Smooth muscle cell (in vitro differentiated cells): ENCODE results near the gene LMO7. TPM values are rescaled to one million over a fixed set of nuclear protein-coding genes. Genes with fewer than 3 reads are reported as not detected.

Experiments used
- DNase-seq: peaks from one replicate; lab custom pipeline; 2025; ENCODE audit not compliant: unreplicated experiment; lab: John Stamatoyannopoulos, UW
- H2AFZ ChIP-seq: fragments of 200-600 bp; sonication (generic); 2 replicates; pipeline ENCODE4 v1.6.0; 2016; ENCODE audit warnings: antibody characterized with exemption, low read depth, mild to moderate bottlenecking
- H3F3A ChIP-seq: fragments of 200-600 bp; sonication (generic); 2 replicates; pipeline ENCODE4 v1.6.0; 2017; ENCODE audit warnings: antibody characterized with exemption, low read depth
- H3K27ac ChIP-seq: fragments of 200-600 bp; sonication (generic); 2 replicates; pipeline ENCODE4 v1.5.1; 2016; ENCODE audit warnings: low read depth, mild to moderate bottlenecking
- H3K27me3 ChIP-seq: fragments of 200-600 bp; sonication (generic); 2 replicates; pipeline ENCODE4 v1.6.1; 2016; ENCODE audit warnings: low read depth, mild to moderate bottlenecking
- H3K36me3 ChIP-seq: fragments of 200-600 bp; sonication (generic); 2 replicates; pipeline ENCODE4 v1.5.1; 2016; ENCODE audit warnings: low read depth
- H3K4me1 ChIP-seq: fragments of 200-600 bp; sonication (generic); 2 replicates; pipeline ENCODE4 v1.5.1; 2016; ENCODE audit warnings: low read depth
- H3K4me2 ChIP-seq: fragments of 200-600 bp; sonication (generic); 2 replicates; pipeline ENCODE4 v1.6.0; 2016; ENCODE audit warnings: mild to moderate bottlenecking
- H3K4me3 ChIP-seq: fragments of 200-600 bp; sonication (generic); 2 replicates; pipeline ENCODE4 v1.5.1; 2016; ENCODE audit warnings: mild to moderate bottlenecking
- H3K79me2 ChIP-seq: fragments of 200-600 bp; sonication (generic); 2 replicates; pipeline ENCODE4 v1.6.0; 2016; ENCODE audit warnings: low read depth, mild to moderate bottlenecking
- H3K9ac ChIP-seq: fragments of 200-600 bp; sonication (generic); 2 replicates; pipeline ENCODE4 v1.6.0; 2016; ENCODE audit warnings: low read depth
- H3K9me3 ChIP-seq: fragments of 200-600 bp; sonication (generic); replicated peaks from 2 replicates; pipeline ENCODE4 v1.5.1; 2016; ENCODE audit warnings: low read depth
- H4K20me1 ChIP-seq: fragments of 200-600 bp; sonication (generic); 2 replicates; pipeline ENCODE4 v1.6.0; 2016; ENCODE audit warnings: low read depth
- WGBS: methylation state at CpG from one replicate; pipeline ENCODE4 v1.1.7; 2016; ENCODE audit warnings: low lambda C conversion rate; 5-methylcytosine and 5-hydroxymethylcytosine counted together
- polyA plus RNA-seq: library from polyadenylated mRNA; unstranded; fragments of >200 nt; fragmentation: Nextera tagmentation; extraction: Ambion mirVana; gene quantifications from 2 replicates; pipeline ENCODE4 v1.2.1, GENCODE V29; 2016
- total RNA-seq: library from RNA; depleted of rRNA; stranded (reverse); fragments of >200 nt; gene quantifications from 2 replicates; pipeline ENCODE4 v1.2.3, GENCODE V29; 2014
- TF ChIP-seq, protein P1 (sequence below): fragments of 200-600 bp; sonication (generic); IDR thresholded peaks from 2 replicates; pipeline ENCODE4 v1.5.1; 2017; ENCODE audit warnings: borderline replicate concordance, mild to moderate bottlenecking, antibody characterized with exemption; ENCODE audit not compliant: insufficient read depth, poor library complexity, severe bottlenecking

LMO7 gene
- total and polyA plus RNA-seq, 2 experiments from 2014 or later, result 157 to 213 TPM

GRCh38 chr13:75802161-75802560 is 166.0 kb downstream of the LMO7 start:
- Histone ChIP-seq H3K9ac (no peak overlapping the region), H4K20me1 (peaks cover 89% of the 10 kb centered on the region), H2AFZ (no peak overlapping the region), H3K79me2 (no peaks in the 10 kb centered on the region), H3K4me2 (no peak overlapping the region), H3K36me3 (peaks cover 33% of the 10 kb centered on the region), H3F3A (peaks cover 8% of the 10 kb centered on the region), H3K27ac (peak overlapping the region; percentile 5), H3K9me3 (no peaks in the 10 kb centered on the region), H3K4me3 (no peak overlapping the region), H3K27me3 (no peaks in the 10 kb centered on the region), H3K4me1 (no peaks in the 10 kb centered on the region)
- DNase-seq, result no peak
- 68% methylated on average over 5 of the region's 5 CpGs for WGBS
- TF ChIP-seq, protein P1, sequence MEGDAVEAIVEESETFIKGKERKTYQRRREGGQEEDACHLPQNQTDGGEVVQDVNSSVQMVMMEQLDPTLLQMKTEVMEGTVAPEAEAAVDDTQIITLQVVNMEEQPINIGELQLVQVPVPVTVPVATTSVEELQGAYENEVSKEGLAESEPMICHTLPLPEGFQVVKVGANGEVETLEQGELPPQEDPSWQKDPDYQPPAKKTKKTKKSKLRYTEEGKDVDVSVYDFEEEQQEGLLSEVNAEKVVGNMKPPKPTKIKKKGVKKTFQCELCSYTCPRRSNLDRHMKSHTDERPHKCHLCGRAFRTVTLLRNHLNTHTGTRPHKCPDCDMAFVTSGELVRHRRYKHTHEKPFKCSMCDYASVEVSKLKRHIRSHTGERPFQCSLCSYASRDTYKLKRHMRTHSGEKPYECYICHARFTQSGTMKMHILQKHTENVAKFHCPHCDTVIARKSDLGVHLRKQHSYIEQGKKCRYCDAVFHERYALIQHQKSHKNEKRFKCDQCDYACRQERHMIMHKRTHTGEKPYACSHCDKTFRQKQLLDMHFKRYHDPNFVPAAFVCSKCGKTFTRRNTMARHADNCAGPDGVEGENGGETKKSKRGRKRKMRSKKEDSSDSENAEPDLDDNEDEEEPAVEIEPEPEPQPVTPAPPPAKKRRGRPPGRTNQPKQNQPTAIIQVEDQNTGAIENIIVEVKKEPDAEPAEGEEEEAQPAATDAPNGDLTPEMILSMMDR, result no peak

- TF ChIP-seq, protein P1, result no peak
- Histone ChIP-seq H2AFZ (no peak overlapping the region), H3K27ac (peak overlapping the region; percentile 49), H3K9me3 (no peaks in the 10 kb centered on the region), H3K4me1 (no peaks in the 10 kb centered on the region), H3K27me3 (no peaks in the 10 kb centered on the region), H3F3A (peaks cover 8% of the 10 kb centered on the region), H3K9ac (no peak overlapping the region), H3K79me2 (no peaks in the 10 kb centered on the region), H3K36me3 (peaks cover 35% of the 10 kb centered on the region), H3K4me2 (no peak overlapping the region), H4K20me1 (peaks cover 89% of the 10 kb centered on the region), H3K4me3 (no peak overlapping the region)
- no peak for DNase-seq
- 13% methylated on average over 1 of the region's 1 CpG for WGBS
Observed at GRCh38 chr13:75803164-75803611, 167.1 kb downstream of the LMO7 start.

GRCh38 chr13:75804054-75804453 is 167.9 kb downstream of the LMO7 start:
- no peaks in the 10 kb centered on the region for H3K9me3 ChIP-seq
- peak overlapping the region; percentile 28 for H3K4me2 ChIP-seq
- peaks cover under 1% of the 10 kb centered on the region for H3K79me2 ChIP-seq
- H4K20me1 ChIP-seq, result peaks cover 89% of the 10 kb centered on the region
- H3K36me3 ChIP-seq, result peaks cover 26% of the 10 kb centered on the region
- TF ChIP-seq, protein P1, result no peak
- DNase-seq, result no peak
- 58% methylated on average over 10 of the region's 10 CpGs for WGBS
- H2AFZ ChIP-seq, result no peak overlapping the region
- H3K27me3 ChIP-seq, result no peaks in the 10 kb centered on the region
- peak overlapping the region; percentile 49 for H3K27ac ChIP-seq
- H3K9ac ChIP-seq, result no peak overlapping the region
- H3K4me3 ChIP-seq, result no peak overlapping the region
- peaks cover 8% of the 10 kb centered on the region for H3F3A ChIP-seq
- no peaks in the 10 kb centered on the region for H3K4me1 ChIP-seq

DNA sequence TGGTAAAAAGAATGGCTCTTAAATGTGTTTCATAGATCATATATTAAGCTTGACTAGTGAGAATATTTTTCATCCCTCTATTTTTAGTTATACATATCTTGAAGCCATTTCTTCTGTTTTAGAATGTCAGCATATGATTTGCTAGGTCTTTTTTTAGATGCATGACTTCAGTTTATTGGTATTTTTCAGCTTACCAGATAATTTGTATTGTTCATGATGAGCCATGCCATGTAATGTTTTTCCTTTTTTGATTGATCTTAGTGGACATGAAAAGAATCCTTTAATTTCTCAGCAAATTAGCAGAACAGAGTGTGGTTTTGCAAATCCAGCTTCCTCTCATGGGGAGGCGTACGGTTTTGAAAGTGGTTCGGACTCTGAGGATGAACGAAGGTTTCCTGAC is 168.5 kb downstream of the LMO7 start:
- H3K4me2 ChIP-seq, result no peak overlapping the region
- no peaks in the 10 kb centered on the region for H3K27me3 ChIP-seq
- TF ChIP-seq, protein P1, result no peak
- no peak overlapping the region for H3K9ac ChIP-seq
- H4K20me1 ChIP-seq, result peaks cover 89% of the 10 kb centered on the region
- H3K79me2 ChIP-seq, result peaks cover 6% of the 10 kb centered on the region
- no peak overlapping the region for H3K4me3 ChIP-seq
- H3K27ac ChIP-seq, result peak overlapping the region; percentile 49
- H2AFZ ChIP-seq, result no peak overlapping the region
- H3K36me3 ChIP-seq, result peaks cover 22% of the 10 kb centered on the region
- 89% methylated on average over 4 of the region's 4 CpGs for WGBS
- H3F3A ChIP-seq, result peaks cover 8% of the 10 kb centered on the region
- DNase-seq, result no peak
- no peaks in the 10 kb centered on the region for H3K4me1 ChIP-seq
- no peaks in the 10 kb centered on the region for H3K9me3 ChIP-seq
